HG02938 (cell line): ENCODE results near the gene EPB41L1.

Source experiments
- ATAC-seq: cut with Tn5 transposase; IDR thresholded peaks from one replicate; pipeline ENCODE4 v1.9.1; 2021; ENCODE audit warnings: mild to moderate bottlenecking, moderate library complexity; ENCODE audit not compliant: unreplicated experiment

Gene EPB41L1

DNA sequence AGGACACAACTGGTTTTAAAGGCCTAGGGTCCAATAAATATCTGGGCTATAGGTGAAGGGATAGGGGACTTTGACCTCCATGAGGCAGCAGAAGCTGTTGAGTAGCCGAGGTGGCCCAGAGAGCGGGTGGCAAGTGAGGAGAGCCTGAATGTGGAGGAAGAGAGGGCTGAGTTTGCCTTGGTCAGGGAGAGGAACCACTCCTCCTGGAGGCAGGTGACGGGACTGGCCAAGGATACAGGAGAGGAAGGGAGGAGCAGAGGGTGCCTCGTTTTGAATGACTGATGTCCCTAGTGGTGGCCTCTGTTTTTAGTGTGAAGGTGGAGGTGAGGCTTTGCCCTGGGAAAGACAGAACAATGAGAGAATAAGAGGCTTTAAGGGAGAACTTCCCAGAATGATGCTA lies 62.7 kb downstream of the EPB41L1 start:
- ATAC-seq: no peak

GRCh38 chr20:36218380-36219064 lies 64.0 kb downstream of the EPB41L1 start:
- ATAC-seq: no peak

GRCh38 chr20:36219671-36220220 lies 65.2 kb downstream of the EPB41L1 start:
- no peak for ATAC-seq

GRCh38 chr20:36225666-36226065 lies 71.1 kb downstream of the EPB41L1 start:
- ATAC-seq: no peak

DNA sequence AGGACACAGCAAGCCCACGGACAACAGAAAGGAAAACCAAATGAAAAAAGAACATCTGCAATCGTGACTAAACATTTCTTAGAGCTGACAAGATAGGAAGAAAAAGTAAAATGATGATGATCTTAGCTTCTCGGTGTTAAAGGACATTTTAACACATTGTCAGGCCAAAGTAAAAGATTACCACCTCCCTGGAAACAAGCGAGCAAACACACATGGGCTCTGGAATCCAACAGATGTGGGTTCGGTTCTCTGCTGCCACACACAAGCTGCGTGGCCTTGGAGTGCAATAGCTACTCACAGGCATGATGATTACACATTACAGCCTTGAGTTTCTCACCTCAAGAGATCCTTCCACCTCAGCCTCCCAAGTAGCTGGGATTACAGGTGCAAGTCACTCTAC lies 74.2 kb downstream of the EPB41L1 start:
- ATAC-seq: no peak

- no peak for ATAC-seq
Observed at GRCh38 chr20:36230019-36230418, 75.5 kb downstream of the EPB41L1 start.

DNA sequence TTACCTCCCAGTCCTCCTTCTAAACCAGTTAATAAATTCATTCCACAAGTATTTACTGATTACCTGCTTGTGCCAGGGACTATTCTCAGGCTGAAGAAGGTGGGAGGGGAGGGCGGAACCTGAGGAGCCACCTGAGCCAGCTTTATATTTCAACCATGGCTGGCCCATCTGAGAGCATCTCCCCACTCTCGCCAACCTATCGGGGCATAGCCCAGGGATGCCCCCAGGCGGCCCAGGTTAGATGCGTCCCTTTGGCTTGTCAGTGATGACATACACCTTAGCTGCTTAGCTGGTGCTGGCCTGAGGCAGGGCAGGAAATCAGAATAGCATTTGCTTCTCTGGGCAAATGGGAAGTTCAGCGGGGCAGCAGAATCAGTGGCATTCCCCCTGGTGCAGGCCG lies 76.8 kb downstream of the EPB41L1 start:
- no peak for ATAC-seq

- no peak for ATAC-seq
Observed at GRCh38 chr20:36234771-36235320, 80.3 kb downstream of the EPB41L1 start.

DNA sequence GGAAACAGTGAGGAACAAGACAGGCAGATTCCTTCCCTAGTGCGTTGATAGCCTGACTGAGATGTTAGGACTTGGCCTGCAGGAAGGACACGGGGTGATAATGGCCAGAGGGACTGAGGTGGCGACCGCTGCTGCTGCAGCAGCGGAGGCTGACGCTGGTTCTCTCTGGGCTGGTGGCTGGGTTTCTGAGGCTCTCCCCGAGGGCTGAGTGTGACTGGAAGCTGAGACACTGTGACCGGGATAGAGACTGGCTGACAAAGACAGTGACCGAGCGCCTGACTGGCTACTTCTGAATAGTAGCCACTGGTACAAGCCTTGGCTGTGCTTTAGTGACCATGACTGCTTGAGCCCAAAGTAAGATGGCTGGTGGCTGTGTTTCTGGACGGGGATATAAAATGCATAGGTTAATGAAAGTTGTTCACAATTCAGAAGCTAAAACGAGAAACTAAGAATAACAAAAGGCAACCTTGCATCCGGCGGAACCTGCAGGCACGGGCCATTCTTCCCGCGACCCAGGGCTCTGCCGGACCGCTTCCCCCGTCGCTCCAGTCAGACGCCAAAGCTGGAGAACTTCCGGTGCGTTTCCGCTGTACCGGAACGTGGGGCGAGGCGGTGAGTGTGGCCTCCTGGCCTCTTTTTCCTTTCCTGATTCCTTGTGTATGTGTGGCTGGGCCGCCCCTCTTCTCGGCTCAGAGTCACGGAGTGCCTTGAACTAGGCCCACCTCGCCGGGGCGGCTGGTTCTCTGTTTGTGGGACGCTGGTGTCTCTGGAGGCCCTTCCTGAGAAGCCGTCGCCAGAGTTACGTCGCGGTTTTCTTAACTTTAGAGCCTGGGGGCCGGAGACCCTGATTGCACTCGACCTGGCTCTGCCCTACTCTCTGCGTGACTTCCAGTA lies 81.6 kb downstream of the EPB41L1 start, which contains the start of gene AAR2:
Gene AAR2, plus strand, starts transcription at position 587 of the 894 bp plus-strand sequence. CDS start 3,391 bp downstream, outside the sequence.
- no peak for ATAC-seq

- no peak for ATAC-seq
Observed at GRCh38 chr20:36236786-36237121, 82.2 kb downstream of the EPB41L1 start.

GRCh38 chr20:36237477-36237876 lies 82.9 kb downstream of the EPB41L1 start:
- ATAC-seq: no peak

DNA sequence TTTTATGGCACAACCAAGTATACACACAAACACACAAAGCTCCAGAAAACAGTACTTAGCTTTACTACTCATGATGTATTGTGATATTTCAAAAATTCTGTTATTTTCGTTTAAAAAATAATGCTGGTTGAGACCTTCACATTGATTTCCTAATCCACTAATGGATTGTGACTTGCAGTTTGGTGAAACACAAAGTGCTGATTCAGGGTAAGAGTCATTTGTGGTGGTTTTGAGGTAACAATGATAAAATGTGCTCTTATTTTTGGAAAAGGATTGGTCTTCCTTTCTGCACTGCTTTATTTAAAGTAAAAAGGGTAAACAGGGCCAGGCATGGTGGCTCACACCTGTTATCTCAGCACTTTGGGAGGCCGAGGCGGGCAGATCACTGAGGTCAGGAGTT lies 83.6 kb downstream of the EPB41L1 start:
- ATAC-seq: no peak

DNA sequence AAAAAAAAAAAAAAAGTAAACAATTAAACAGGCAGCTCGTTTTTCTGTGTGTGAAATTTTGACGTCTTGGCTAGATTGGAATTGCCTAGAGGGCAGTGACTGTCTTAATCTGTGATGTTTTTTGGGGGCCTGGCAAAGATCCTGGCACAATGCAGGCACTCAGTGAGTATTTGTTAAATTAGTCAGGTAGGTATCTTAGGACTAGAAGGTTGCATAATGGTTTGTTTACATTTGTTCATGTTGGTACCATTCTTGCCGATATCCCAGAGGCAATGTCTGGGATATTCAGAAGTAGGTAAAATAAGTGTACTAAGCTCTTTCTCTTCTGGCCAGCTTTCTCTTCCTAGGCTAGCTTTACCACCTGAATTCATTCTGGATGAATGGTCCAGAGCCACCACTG lies 84.2 kb downstream of the EPB41L1 start:
- no peak for ATAC-seq

- no peak for ATAC-seq
Observed at GRCh38 chr20:36240076-36240475, 85.5 kb downstream of the EPB41L1 start.

GRCh38 chr20:36241678-36242077 lies 87.1 kb downstream of the EPB41L1 start:
- no peak for ATAC-seq

DNA sequence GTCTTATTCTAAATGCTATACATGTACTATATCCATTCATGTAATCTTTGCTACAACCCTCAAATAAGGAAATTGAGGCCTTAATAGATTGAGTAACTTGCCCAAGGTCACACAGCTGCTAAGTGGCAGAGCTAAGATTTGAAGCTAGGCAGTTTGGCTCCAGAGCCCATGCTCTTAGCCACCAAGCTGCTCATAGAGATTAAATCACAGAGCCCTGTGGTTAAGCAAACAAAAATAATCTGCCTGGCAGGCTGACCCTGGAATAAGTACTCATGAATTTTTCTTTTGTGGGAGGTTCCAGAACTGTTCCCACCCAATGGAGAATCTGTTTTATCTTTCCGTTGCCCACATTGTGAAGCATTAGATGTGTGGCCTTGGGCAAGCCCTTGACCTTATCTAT lies 89.2 kb downstream of the EPB41L1 start:
- ATAC-seq: no peak

DNA sequence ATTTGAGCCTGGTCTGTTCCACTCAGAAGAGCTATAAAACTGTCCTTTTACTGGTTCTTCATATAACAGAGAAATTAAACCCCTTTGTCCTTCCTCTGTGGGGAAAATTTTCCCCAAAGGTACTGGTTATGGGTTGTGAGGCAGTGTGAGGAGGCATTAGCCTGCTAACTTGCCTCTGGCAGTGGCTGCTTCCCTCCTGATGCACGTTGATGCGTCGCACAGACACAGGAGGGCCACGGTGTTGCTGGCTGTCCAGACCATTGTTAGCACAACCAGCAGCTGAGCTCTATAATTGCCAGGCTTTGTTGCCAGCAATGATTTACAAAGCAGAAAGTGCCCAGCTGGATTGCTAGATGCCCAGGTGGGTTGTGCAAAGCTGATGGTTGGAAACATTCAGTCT lies 91.9 kb downstream of the EPB41L1 start:
- ATAC-seq: no peak

GRCh38 chr20:36248836-36249235 lies 94.3 kb downstream of the EPB41L1 start:
- ATAC-seq: no peak

DNA sequence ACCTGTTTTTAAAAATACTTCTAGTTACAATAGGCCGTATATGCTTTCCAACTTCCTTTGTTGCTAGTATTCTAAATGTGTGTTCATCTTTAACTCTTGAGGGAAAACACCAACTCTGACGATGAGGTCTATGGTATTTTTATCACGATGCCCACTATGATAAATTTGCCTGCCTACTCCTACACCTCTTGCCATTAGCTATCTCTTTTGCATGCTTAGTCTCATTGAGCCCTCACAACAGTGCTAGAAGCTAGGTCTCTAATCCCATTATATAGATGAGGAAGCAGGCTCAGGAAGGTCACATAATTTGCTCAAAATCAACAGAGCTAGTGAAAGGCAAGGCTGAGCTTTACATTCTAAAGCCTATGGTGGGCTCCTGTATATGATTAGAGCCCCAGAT lies 94.9 kb downstream of the EPB41L1 start:
- ATAC-seq: no peak

GRCh38 chr20:36251426-36251825 lies 96.9 kb downstream of the EPB41L1 start:
- no peak for ATAC-seq

GRCh38 chr20:36252511-36252910 lies 98.0 kb downstream of the EPB41L1 start:
- ATAC-seq: no peak

DNA sequence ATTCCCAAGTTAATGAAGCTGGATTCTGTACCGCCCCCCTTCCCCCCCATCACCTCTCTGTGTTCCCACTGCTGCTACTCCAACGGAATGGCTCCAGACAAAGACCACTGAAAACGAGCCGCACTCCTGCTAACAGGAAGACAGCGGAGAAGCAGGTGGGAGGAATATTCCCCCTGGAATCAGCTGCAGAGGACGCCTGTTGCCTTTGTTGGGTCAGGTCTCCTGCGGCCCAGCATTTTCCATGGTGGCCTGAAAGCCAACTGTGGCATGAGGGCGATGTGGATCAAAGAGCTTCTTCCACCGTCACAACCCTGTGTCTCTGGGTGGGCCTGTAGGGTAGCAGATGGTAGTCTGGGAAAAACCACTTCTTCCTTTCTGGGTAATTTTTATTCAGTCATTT lies 98.5 kb downstream of the EPB41L1 start:
- no peak for ATAC-seq
